WTC11 (cell line): ENCODE measurements around the gene COL20A1.

Experiments
- ATF3 ChIP-seq: sonication (generic); formaldehyde crosslinking; conservative IDR thresholded peaks from 2 replicates; pipeline ENCODE4 v1.8.1; 2022; ENCODE audit warnings: mild to moderate bottlenecking, missing genetic modification reagents
- CTCF ChIP-seq: fragments of 200-600 bp; IDR thresholded peaks from 2 replicates; pipeline ENCODE4 v1.8.0; 2022; ENCODE audit warnings: antibody characterized with exemption
- NFE2L1 ChIP-seq: sonication (generic); formaldehyde crosslinking; IDR thresholded peaks from 2 replicates; pipeline ENCODE4 v1.8.1; 2023; ENCODE audit warnings: missing genetic modification reagents
- NR2C2 ChIP-seq: sonication (generic); formaldehyde crosslinking; IDR thresholded peaks from 2 replicates; pipeline ENCODE4 v1.8.0; 2022; ENCODE audit warnings: mild to moderate bottlenecking, missing genetic modification reagents
- RELA ChIP-seq: sonication (generic); formaldehyde crosslinking; IDR thresholded peaks from 2 replicates; pipeline ENCODE4 v1.8.1; 2022; ENCODE audit warnings: missing genetic modification reagents, mild to moderate bottlenecking, borderline replicate concordance
- TEAD4 ChIP-seq: sonication (generic); formaldehyde crosslinking; IDR thresholded peaks from 2 replicates; pipeline ENCODE4 v1.8.0; 2022; ENCODE audit warnings: mild to moderate bottlenecking, missing genetic modification reagents
- USF2 ChIP-seq: sonication (generic); formaldehyde crosslinking; IDR thresholded peaks from 2 replicates; pipeline ENCODE4 v1.8.1; 2023; ENCODE audit warnings: mild to moderate bottlenecking, missing genetic modification reagents, moderate library complexity
- ZNF423 ChIP-seq: fragments of 250-450 bp; sonication (Bioruptor Pico); IDR thresholded peaks from 2 replicates; pipeline ENCODE4 v2.1.2; 2022; ENCODE audit warnings: mild to moderate bottlenecking, moderate library complexity

- TF ChIP-seq CTCF (no peak), ATF3 (CRISPR knock-in tag) (no peak), TEAD4 (CRISPR knock-in tag) (no peak), RELA (no peak), ZNF423 (CRISPR knock-in tag) (no peak), USF2 (CRISPR knock-in tag) (no peak), NR2C2 (no peak), NFE2L1 (CRISPR knock-in tag) (no peak)
Observed at GRCh38 chr20:63347950-63348827, 55.2 kb downstream of the COL20A1 start.
